Endothelial cell of umbilical vein (primary cell): ENCODE data around the gene ZNF839. TPM values are rescaled to one million over a fixed set of nuclear protein-coding genes. Genes with fewer than 3 reads are reported as not detected.

Source experiments
- BruUV-seq: library from RNA; stranded (reverse); fragments of 400-500 nt; replicated peaks from 2 replicates; lab custom pipeline; 2021; lab: Mats Ljungman, UMichigan
- CTCF ChIA-PET: fragments of 300-600, 350-600 bp; sonication (Branson Sonifier 250); formaldehyde crosslinking; loops from one replicate; lab custom pipeline; 2021; ENCODE audit warnings: antibody characterized with exemption, inconsistent platforms; lab: Charles Lee
- POLR2A ChIA-PET: fragments of 300-600, 350-600 bp; sonication (Branson Sonifier 250); formaldehyde crosslinking; loops from one replicate; lab custom pipeline; 2021; ENCODE audit warnings: antibody characterized with exemption, inconsistent platforms; lab: Charles Lee
- DNase-seq: peaks from one replicate; pipeline ENCODE4 v3.0.0-alpha.2; 2011; ENCODE audit warnings: low read depth, low spot score
- FAIRE-seq: peaks from 2 replicates; lab custom pipeline; 2011; peaks lifted over from hg19 to GRCh38; lab: Jason Lieb, UNC
- H2AFZ ChIP-seq: 2 replicates; pipeline ENCODE4 v1.6.0; 2012; ENCODE audit warnings: low read depth, low read length, control low read depth, inconsistent platforms
- H3K27ac ChIP-seq: 2 replicates; pipeline ENCODE4 v1.5.1; 2011; ENCODE audit warnings: low read depth, mild to moderate bottlenecking, control low read depth, low read length, moderate library complexity; ENCODE audit not compliant: insufficient read depth
- H3K27me3 ChIP-seq, 2 experiments: 2 replicates each; pipeline versions ENCODE4 v1.6.0 to v1.6.1; 2011; ENCODE audit warnings: low read length in 2 of 2, mixed read lengths in 1 of 2; ENCODE audit not compliant: control insufficient read depth in 2 of 2, insufficient read depth in 2 of 2
- H3K36me3 ChIP-seq, 2 experiments: 2 replicates in 1 of 2; 3 replicates in 1 of 2; pipeline ENCODE4 v1.5.1; 2011; ENCODE audit warnings: low read length in 2 of 2, mild to moderate bottlenecking in 1 of 2, moderate library complexity in 1 of 2; ENCODE audit not compliant: control insufficient read depth in 2 of 2, insufficient read depth in 2 of 2; ENCODE audit errors: extremely low read depth in 1 of 2
- H3K4me1 ChIP-seq: 3 replicates; pipeline ENCODE4 v1.5.1; 2011; ENCODE audit warnings: mild to moderate bottlenecking, low read length; ENCODE audit not compliant: control insufficient read depth, insufficient read depth; ENCODE audit errors: extremely low read depth
- H3K4me2 ChIP-seq: 2 replicates; pipeline ENCODE4 v1.6.1; 2011; ENCODE audit warnings: low read length, control low read depth, mixed read lengths; ENCODE audit not compliant: insufficient read depth
- H3K4me3 ChIP-seq, 3 experiments: fragments of 200-600 bp in 1 of 3; sonication (generic), shearing (Covaris generic) in 1 of 3; replicated peaks in 1 of 3; 2 replicates each; pipeline ENCODE4 v1.5.1; 2011 to 2016; ENCODE audit warnings: control low read depth in 3 of 3, low read length in 3 of 3, mild to moderate bottlenecking in 2 of 3, inconsistent platforms in 1 of 3, low read depth in 1 of 3, moderate library complexity in 1 of 3; ENCODE audit not compliant: insufficient read depth in 1 of 3
- H3K79me2 ChIP-seq: 2 replicates; pipeline ENCODE4 v1.6.0; 2012; ENCODE audit warnings: low read length, inconsistent platforms; ENCODE audit not compliant: control insufficient read depth, insufficient read depth
- H3K9ac ChIP-seq: replicated peaks from 2 replicates; pipeline ENCODE3; 2011; ENCODE audit warnings: low read length, control low read depth; ENCODE audit not compliant: insufficient read depth; ENCODE audit errors: extremely low read depth
- H3K9me1 ChIP-seq: replicated peaks from 3 replicates; pipeline ENCODE4 v1.6.0; 2011; ENCODE audit warnings: mild to moderate bottlenecking, low read length; ENCODE audit not compliant: control insufficient read depth, insufficient read depth; ENCODE audit errors: extremely low read depth
- H3K9me3 ChIP-seq: replicated peaks from 2 replicates; pipeline ENCODE4 v1.5.1; 2012; ENCODE audit warnings: low read length, inconsistent platforms; ENCODE audit not compliant: control insufficient read depth, insufficient read depth
- H4K20me1 ChIP-seq: replicated peaks from 2 replicates; pipeline ENCODE3; 2011; ENCODE audit warnings: mild to moderate bottlenecking, low read length; ENCODE audit not compliant: control insufficient read depth, insufficient read depth; ENCODE audit errors: extremely low read depth
- CTCF ChIP-seq, 2 donors: IDR thresholded peaks; 1 replicate in 1 of 2; 2 replicates in 1 of 2; pipeline ENCODE4 v1.5.1; 2011; ENCODE audit warnings: low read length in 2 of 2, mild to moderate bottlenecking in 2 of 2, moderate library complexity in 2 of 2, control low read depth in 1 of 2, inconsistent platforms in 1 of 2, low read depth in 1 of 2; ENCODE audit not compliant: insufficient read depth in 1 of 2; ENCODE audit errors: extremely low read depth in 1 of 2
- FOS ChIP-seq: IDR thresholded peaks from 2 replicates; pipeline ENCODE4 v1.6.1; 2011; ENCODE audit warnings: mild to moderate bottlenecking, low read length, moderate library complexity, borderline replicate concordance; ENCODE audit not compliant: insufficient read depth
- GATA2 ChIP-seq: IDR thresholded peaks from 2 replicates; pipeline ENCODE4 v1.7.0; 2011; ENCODE audit warnings: low read depth, mild to moderate bottlenecking, moderate library complexity, mixed read lengths, low read length; ENCODE audit not compliant: insufficient read length, insufficient read depth
- JUN ChIP-seq: IDR thresholded peaks from 2 replicates; pipeline ENCODE4 v1.6.1; 2011; ENCODE audit warnings: borderline replicate concordance, low read depth; ENCODE audit not compliant: insufficient read length, insufficient read depth
- MYC ChIP-seq: IDR thresholded peaks from one replicate; pipeline ENCODE4 v1.6.1; 2011; ENCODE audit warnings: mild to moderate bottlenecking, low read depth, low read length
- POLR2A ChIP-seq: IDR thresholded peaks from 2 replicates; pipeline ENCODE4 v1.6.1; 2012; ENCODE audit warnings: low read depth, mild to moderate bottlenecking, control low read depth, low read length
- POLR2AphosphoS5 ChIP-seq: IDR thresholded peaks from 2 replicates; pipeline ENCODE4 v1.6.1; 2012; ENCODE audit warnings: low read depth, mild to moderate bottlenecking, control low read depth, low read length, moderate library complexity; ENCODE audit not compliant: insufficient read depth
- dilution Hi-C: fragments of 300-500 bp; cut with MboI; formaldehyde crosslinking; loops from one replicate; pipeline ENCODE4 v1.15.0; 2019; ENCODE audit warnings: low sequenced_read_pairs; ENCODE audit not compliant: extremely low pct_ligation_motif_present
- intact Hi-C: fragments of 100-400 bp; cut with micrococcal nuclease; formaldehyde crosslinking; loops from one replicate; pipeline ENCODE4 v1.10.0; 2022
- polyA plus RNA-seq, 4 experiments: library from polyadenylated mRNA; depleted of rRNA in 3 of 4; stranded (reverse) in 3 of 4; unstranded in 1 of 4; fragments of >200 nt; gene quantifications; 2 replicates each; pipeline versions ENCODE4 v1.2.1 to v1.2.3, GENCODE V29; 2011 to 2012; ENCODE audit warnings: missing spikeins in 1 of 4
- total RNA-seq: library from RNA; stranded (reverse); gene quantifications from 2 replicates; pipeline ENCODE4 v1.2.3, GENCODE V29; 2021
- TF ChIP-seq, protein P1 (sequence below): IDR thresholded peaks from 2 replicates; pipeline ENCODE4 v1.6.1; 2011; ENCODE audit not compliant: insufficient read depth, insufficient read length

ZNF839 gene
- total and polyA plus RNA-seq, 2 donors (not counting 3 experiments of a cell fraction or from before 2014, with no cell fraction given): 9.8 to 12.5 TPM

- dilution Hi-C loops: no loop called here
- no peak for FAIRE-seq
- Histone ChIP-seq H3K4me1 (peaks cover 17% of the 10 kb centered on the region), H3K27ac (no peak overlapping the region), H3K9me1 (no peaks in the 10 kb centered on the region), H3K9me3 (no peaks in the 10 kb centered on the region), H3K4me2 (no peak overlapping the region), H3K27me3 (no peaks in the 10 kb centered on the region), H4K20me1 (no peaks in the 10 kb centered on the region), H3K9ac (no peak overlapping the region), H3K79me2 (peaks cover 8% of the 10 kb centered on the region), H2AFZ (no peak overlapping the region), H3K36me3 (peaks cover 0 to 4% of the 10 kb centered on the region in 2 experiments), H3K4me3 (no peak overlapping the region)
- ChIA-PET CTCF (no interaction called here), POLR2A (no interaction called here)
- BruUV-seq: no TSS peak
- intact Hi-C loops: loop anchor here (10.0 kb wide), 1 partner anchor 144 kb away; the partner anchor contains the start of gene ANKRD9
- TF ChIP-seq CTCF (IDR thresholded peaks at IDR 0.05; ENCODE audit: extremely low read depth in 1 of 2, insufficient read depth in 1 of 2, low read depth in 1 of 2, low read length in 2 of 2) (no peak), MYC (no peak), GATA2 (no peak), POLR2A (no peak), POLR2AphosphoS5 (no peak), JUN (no peak), FOS (no peak)
- TF ChIP-seq, protein P1, sequence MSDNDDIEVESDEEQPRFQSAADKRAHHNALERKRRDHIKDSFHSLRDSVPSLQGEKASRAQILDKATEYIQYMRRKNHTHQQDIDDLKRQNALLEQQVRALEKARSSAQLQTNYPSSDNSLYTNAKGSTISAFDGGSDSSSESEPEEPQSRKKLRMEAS: no peak
- DNase-seq: no peak
Measured at GRCh38 chr14:102360388-102360787, 40.8 kb downstream of the ZNF839 start.
